Measurements from ENCODE around the gene SPATA21.
A peak's percentile ranks its signal among the peaks of the same experiment; 100 is the strongest.
"Not testable (repeated sequence)": the region's sequence is repeated elsewhere in the genome, so short reads cannot be mapped to it uniquely, and the experiment has no call there.

Gene SPATA21

GRCh38 chr1:16484501-16484835 lies 47.2 kb upstream of the SPATA21 start:
- H3K23ac ChIP-seq (ENCODE audit: low read depth, low read length, poor library complexity), result peak overlapping the region; percentile 10
- H3K4me1 ChIP-seq (ENCODE audit: control insufficient read depth in 2 of 2, insufficient read depth in 1 of 2, low read depth in 1 of 2, low read length in 2 of 2), result no peaks in the 10 kb centered on the region
- H2BK12ac ChIP-seq (ENCODE audit: low read length), result no peak overlapping the region
- no peak overlapping the region for H3K18ac ChIP-seq (ENCODE audit: low read length)
- no peak overlapping the region for H2BK5ac ChIP-seq (ENCODE audit: low read length)
- no peaks in the 10 kb centered on the region for H3K27me3 ChIP-seq (ENCODE audit: control insufficient read depth in 3 of 3, insufficient read depth in 3 of 3, low read depth in 1 of 3, low read length in 3 of 3)
- H2BK15ac ChIP-seq (ENCODE audit: low read length), result no peak overlapping the region
- no peak overlapping the region for H3K4me3 ChIP-seq (ENCODE audit: low read length in 2 of 2)
- no peaks in the 10 kb centered on the region for H3K79me1 ChIP-seq (ENCODE audit: low read depth, low read length)
- no peak overlapping the region for H3K27ac ChIP-seq (replicated peaks; ENCODE audit: low read length)
- H4K91ac ChIP-seq (ENCODE audit: low read depth, low read length, poor library complexity), result no peak overlapping the region
- no peak for DNase-seq (ENCODE audit: low spot score)
- WGBS, 2 donors (ENCODE audit: extremely low coverage in 2 of 2, insufficient read length in 2 of 2, insufficient replicate concordance in 1 of 2), result no CpG with 5 or more reads among the region's 8 CpGs
- no peak overlapping the region for H3K4me2 ChIP-seq (ENCODE audit: insufficient read depth, low read length, poor library complexity, severe bottlenecking)
- no peak overlapping the region for H2BK120ac ChIP-seq (ENCODE audit: low read depth, low read length)
- no peak overlapping the region for H3K9ac ChIP-seq (ENCODE audit: low read depth, low read length, poor library complexity)
- no peaks in the 10 kb centered on the region for H3K9me3 ChIP-seq (replicated peaks in 1 of 2; ENCODE audit: control insufficient read depth in 2 of 2, insufficient read depth in 1 of 2, low read depth in 1 of 2, low read length in 2 of 2)
- no peak overlapping the region for H3K14ac ChIP-seq (ENCODE audit: low read length)
- peaks cover 8 to 81% of the 10 kb centered on the region in 2 donors for H3K36me3 ChIP-seq (replicated peaks in 1 of 2; ENCODE audit: control insufficient read depth in 2 of 2, insufficient read depth in 2 of 2, low read length in 2 of 2)
- no peak overlapping the region for H4K8ac ChIP-seq (ENCODE audit: low read depth, low read length)
- H2AFZ ChIP-seq (ENCODE audit: low read length), result no peak overlapping the region
- no peak overlapping the region for H2AK5ac ChIP-seq (ENCODE audit: low read depth, low read length)
- no peak overlapping the region for H3K4ac ChIP-seq (ENCODE audit: low read length)

DNA sequence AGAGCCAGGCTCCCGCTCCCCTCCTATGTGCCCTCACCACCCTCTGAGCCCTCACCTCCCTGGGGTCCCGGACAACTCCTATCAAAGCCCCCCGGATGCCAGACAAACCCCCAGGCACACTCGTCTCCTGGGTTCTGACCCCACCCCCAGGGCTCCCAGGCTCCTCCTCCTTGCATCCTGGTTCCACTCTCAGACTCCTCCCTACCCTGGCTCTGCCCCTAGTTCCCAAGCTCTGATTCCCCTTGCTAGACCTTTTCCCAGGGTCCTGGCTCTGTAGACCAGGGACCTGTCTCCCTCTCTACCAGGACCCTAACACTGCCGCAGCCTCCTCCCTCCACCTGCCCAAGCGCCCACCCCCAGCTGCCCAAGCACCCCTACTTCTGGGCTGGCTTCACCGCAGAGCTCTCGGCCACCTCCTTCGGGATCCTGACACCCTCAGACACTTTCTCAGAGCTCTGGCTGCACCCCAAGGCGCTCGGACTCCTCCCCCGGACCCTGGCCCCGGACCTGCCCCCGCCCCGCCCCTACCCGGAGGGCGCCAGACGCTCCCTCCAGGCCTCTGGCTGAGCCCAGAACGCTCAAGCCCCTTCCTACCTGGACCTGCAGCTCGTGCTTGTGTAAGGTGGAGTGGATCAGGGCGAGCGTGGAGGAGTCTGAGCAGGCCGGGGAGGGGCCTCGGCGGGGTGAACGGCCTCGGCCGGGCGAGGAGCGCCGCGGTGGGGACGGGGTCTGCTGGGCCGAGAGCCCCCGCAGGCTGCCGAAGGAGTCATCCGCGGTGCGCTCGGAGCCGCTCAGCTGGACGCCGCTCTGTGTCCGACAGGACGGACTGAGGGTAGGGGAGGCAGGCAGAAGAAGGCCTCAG lies 46.6 kb upstream of the SPATA21 start:
- no CpG with 5 or more reads among the region's 45 CpGs for WGBS, 2 donors (ENCODE audit: extremely low coverage in 2 of 2, insufficient read length in 2 of 2, insufficient replicate concordance in 1 of 2)
- H3K9ac ChIP-seq (ENCODE audit: low read depth, low read length, poor library complexity); H3K18ac ChIP-seq (ENCODE audit: low read length); H4K91ac ChIP-seq (ENCODE audit: low read depth, low read length, poor library complexity); H3K4me1 ChIP-seq (ENCODE audit: control insufficient read depth in 2 of 2, insufficient read depth in 1 of 2, low read depth in 1 of 2, low read length in 2 of 2); H3K14ac ChIP-seq (ENCODE audit: low read length); H2BK12ac ChIP-seq (ENCODE audit: low read length); H3K27ac ChIP-seq (replicated peaks; ENCODE audit: low read length); H3K9me3 ChIP-seq (replicated peaks in 1 of 2; ENCODE audit: control insufficient read depth in 2 of 2, insufficient read depth in 1 of 2, low read depth in 1 of 2, low read length in 2 of 2); H3K79me1 ChIP-seq (ENCODE audit: low read depth, low read length); H3K4me2 ChIP-seq (ENCODE audit: insufficient read depth, low read length, poor library complexity, severe bottlenecking); H2AFZ ChIP-seq (ENCODE audit: low read length); H3K4me3 ChIP-seq (ENCODE audit: low read length in 2 of 2); H2BK120ac ChIP-seq (ENCODE audit: low read depth, low read length); H2AK5ac ChIP-seq (ENCODE audit: low read depth, low read length); H3K4ac ChIP-seq (ENCODE audit: low read length); H2BK15ac ChIP-seq (ENCODE audit: low read length); DNase-seq (ENCODE audit: low spot score); H3K27me3 ChIP-seq (ENCODE audit: control insufficient read depth in 3 of 3, insufficient read depth in 3 of 3, low read depth in 1 of 3, low read length in 3 of 3); H4K8ac ChIP-seq (ENCODE audit: low read depth, low read length); H2BK5ac ChIP-seq (ENCODE audit: low read length): not testable (repeated sequence)
- Histone ChIP-seq H3K23ac (ENCODE audit: low read depth, low read length, poor library complexity) (peak overlapping the region; percentile 10), H3K36me3 (replicated peaks in 1 of 2; ENCODE audit: control insufficient read depth in 2 of 2, insufficient read depth in 2 of 2, low read length in 2 of 2) (peaks cover 8 to 78% of the 10 kb centered on the region in 2 donors)

DNA sequence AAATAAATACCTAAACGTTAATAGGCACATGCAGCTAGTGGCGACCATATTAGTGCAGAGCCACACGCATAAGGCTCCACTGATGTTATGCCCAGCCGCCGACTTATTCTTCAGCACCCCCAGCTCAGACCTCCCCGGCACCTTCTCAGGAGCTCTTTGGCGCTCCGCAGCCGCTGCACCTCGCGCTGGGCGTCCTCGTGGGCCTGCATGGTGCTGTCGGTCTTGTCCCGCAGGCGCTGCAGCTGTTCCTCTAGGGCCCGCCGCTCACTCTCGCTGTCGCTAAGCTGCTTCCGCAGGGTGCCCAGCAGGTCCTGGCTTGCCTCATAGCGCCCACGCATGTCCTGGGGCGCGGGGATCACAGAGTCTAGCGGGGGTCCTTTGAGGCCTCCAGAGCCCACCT lies 45.9 kb upstream of the SPATA21 start:
- not testable (repeated sequence) for H3K4me3 ChIP-seq (ENCODE audit: low read length in 2 of 2); H2BK5ac ChIP-seq (ENCODE audit: low read length); H2BK15ac ChIP-seq (ENCODE audit: low read length); DNase-seq (ENCODE audit: low spot score); H3K4me1 ChIP-seq (ENCODE audit: control insufficient read depth in 2 of 2, insufficient read depth in 1 of 2, low read depth in 1 of 2, low read length in 2 of 2); H3K79me1 ChIP-seq (ENCODE audit: low read depth, low read length); H4K91ac ChIP-seq (ENCODE audit: low read depth, low read length, poor library complexity); H2AK5ac ChIP-seq (ENCODE audit: low read depth, low read length); H3K9ac ChIP-seq (ENCODE audit: low read depth, low read length, poor library complexity); H2BK12ac ChIP-seq (ENCODE audit: low read length); H3K4ac ChIP-seq (ENCODE audit: low read length); H3K18ac ChIP-seq (ENCODE audit: low read length); H3K4me2 ChIP-seq (ENCODE audit: insufficient read depth, low read length, poor library complexity, severe bottlenecking); H3K9me3 ChIP-seq (replicated peaks in 1 of 2; ENCODE audit: control insufficient read depth in 2 of 2, insufficient read depth in 1 of 2, low read depth in 1 of 2, low read length in 2 of 2); H4K8ac ChIP-seq (ENCODE audit: low read depth, low read length); H2AFZ ChIP-seq (ENCODE audit: low read length); H3K14ac ChIP-seq (ENCODE audit: low read length); H2BK120ac ChIP-seq (ENCODE audit: low read depth, low read length); H3K23ac ChIP-seq (ENCODE audit: low read depth, low read length, poor library complexity); H3K27ac ChIP-seq (replicated peaks; ENCODE audit: low read length); H3K27me3 ChIP-seq (ENCODE audit: control insufficient read depth in 3 of 3, insufficient read depth in 3 of 3, low read depth in 1 of 3, low read length in 3 of 3)
- H3K36me3 ChIP-seq (replicated peaks in 1 of 2; ENCODE audit: control insufficient read depth in 2 of 2, insufficient read depth in 2 of 2, low read length in 2 of 2), result peaks cover 10 to 78% of the 10 kb centered on the region in 2 donors
- WGBS, 2 donors (ENCODE audit: extremely low coverage in 2 of 2, insufficient read length in 2 of 2, insufficient replicate concordance in 1 of 2), result no CpG with 5 or more reads among the region's 26 CpGs

GRCh38 chr1:16478091-16478490 lies 40.9 kb upstream of the SPATA21 start:
- no peak overlapping the region for H3K27ac ChIP-seq (replicated peaks; ENCODE audit: low read length)
- H2AFZ ChIP-seq (ENCODE audit: low read length), result no peak overlapping the region
- no peaks in the 10 kb centered on the region for H3K27me3 ChIP-seq (ENCODE audit: control insufficient read depth in 3 of 3, insufficient read depth in 3 of 3, low read depth in 1 of 3, low read length in 3 of 3)
- no peak overlapping the region for H2BK5ac ChIP-seq (ENCODE audit: low read length)
- H3K4me3 ChIP-seq (ENCODE audit: low read length in 2 of 2), result no peak overlapping the region
- no CpG with 5 or more reads among the region's 12 CpGs for WGBS, 2 donors (ENCODE audit: extremely low coverage in 2 of 2, insufficient read length in 2 of 2, insufficient replicate concordance in 1 of 2)
- no peaks in the 10 kb centered on the region for H3K4me1 ChIP-seq (ENCODE audit: control insufficient read depth in 2 of 2, insufficient read depth in 1 of 2, low read depth in 1 of 2, low read length in 2 of 2)
- H3K23ac ChIP-seq (ENCODE audit: low read depth, low read length, poor library complexity), result peak overlapping the region; percentile 55
- no peaks in the 10 kb centered on the region for H3K9me3 ChIP-seq (replicated peaks in 1 of 2; ENCODE audit: control insufficient read depth in 2 of 2, insufficient read depth in 1 of 2, low read depth in 1 of 2, low read length in 2 of 2)
- DNase-seq (ENCODE audit: low spot score), result no peak
- H2BK12ac ChIP-seq (ENCODE audit: low read length), result no peak overlapping the region
- no peak overlapping the region for H3K18ac ChIP-seq (ENCODE audit: low read length)
- H3K79me1 ChIP-seq (ENCODE audit: low read depth, low read length), result peaks cover 3% of the 10 kb centered on the region
- H2BK120ac ChIP-seq (ENCODE audit: low read depth, low read length), result no peak overlapping the region
- H4K91ac ChIP-seq (ENCODE audit: low read depth, low read length, poor library complexity), result no peak overlapping the region
- H4K8ac ChIP-seq (ENCODE audit: low read depth, low read length), result no peak overlapping the region
- no peak overlapping the region for H3K14ac ChIP-seq (ENCODE audit: low read length)
- H3K9ac ChIP-seq (ENCODE audit: low read depth, low read length, poor library complexity), result no peak overlapping the region
- peaks cover 20 to 83% of the 10 kb centered on the region in 2 donors for H3K36me3 ChIP-seq (replicated peaks in 1 of 2; ENCODE audit: control insufficient read depth in 2 of 2, insufficient read depth in 2 of 2, low read length in 2 of 2)
- no peak overlapping the region for H3K4me2 ChIP-seq (ENCODE audit: insufficient read depth, low read length, poor library complexity, severe bottlenecking)
- no peak overlapping the region for H2BK15ac ChIP-seq (ENCODE audit: low read length)
- H3K4ac ChIP-seq (ENCODE audit: low read length), result no peak overlapping the region
- no peak overlapping the region for H2AK5ac ChIP-seq (ENCODE audit: low read depth, low read length)

Measured in neuronal stem cell (in vitro differentiated cells).